Measurements from ENCODE around the gene PHEX.

- no peak for TF ChIP-seq CTCF (IDR thresholded peaks at IDR 0.05)
- no peak for TF ChIP-seq POLR2A (IDR thresholded peaks at IDR 0.05)
Observed at GRCh38 chrX:22109442-22109841, 77.3 kb downstream of the PHEX start.
